ENCODE results near the gene ATG7. TPM values are rescaled to one million over a fixed set of nuclear protein-coding genes. Genes with fewer than 3 reads are reported as not detected.
A peak's percentile ranks its signal among the peaks of the same experiment; 100 is the strongest.

ATG7 gene
- total RNA-seq, 4 donors from 2014 or later: 31.3 to 67.7 (median 51.3) TPM

DNA sequence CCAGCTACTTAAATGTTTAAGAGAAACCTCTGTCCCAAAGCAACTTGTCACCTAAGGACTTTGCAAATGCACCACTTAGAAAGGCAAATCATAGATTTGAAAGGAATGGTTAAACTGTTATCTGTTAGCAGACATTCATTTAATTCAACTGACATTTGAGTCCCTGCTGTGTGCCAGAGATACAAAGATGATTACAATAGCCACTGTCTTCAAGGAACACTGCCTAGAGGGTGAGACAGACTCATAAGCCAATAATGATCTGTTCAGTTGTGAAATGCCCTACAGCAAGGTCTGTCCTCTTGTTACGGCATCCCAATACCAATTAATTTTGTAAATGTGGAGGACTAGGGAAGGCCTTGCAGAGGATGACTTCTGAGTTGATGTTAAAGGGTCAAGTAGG is 113.1 kb downstream of the ATG7 start:
- no peaks in the 10 kb centered on the region for H3K27me3 ChIP-seq

DNA sequence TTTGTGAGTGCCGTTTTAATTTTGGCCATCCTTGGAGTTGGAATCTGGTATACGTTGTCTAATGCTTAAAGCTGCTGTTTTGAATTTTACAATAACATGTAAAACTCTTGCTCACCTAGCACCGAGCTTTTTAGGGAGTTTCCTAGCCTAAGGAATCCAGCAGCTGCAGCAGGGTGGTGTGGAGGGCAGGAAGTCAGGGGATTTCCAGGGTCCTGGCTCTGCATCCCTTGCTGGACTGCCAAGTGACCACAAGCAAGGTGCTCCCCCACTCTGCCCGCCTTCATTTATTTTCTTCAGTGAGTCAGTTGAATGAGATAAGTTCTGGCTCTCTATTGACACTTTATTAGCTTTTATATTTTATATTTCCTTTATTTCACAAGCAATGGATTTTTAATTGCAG is 113.7 kb downstream of the ATG7 start:
- peaks cover 0 to 28% (median 0%) of the 10 kb centered on the region in 3 donors for H3K36me3 ChIP-seq
- DNase-seq: no peak
- no peak for TF ChIP-seq POLR2A (IDR thresholded peaks at IDR 0.05)
- TF ChIP-seq, protein P1, sequence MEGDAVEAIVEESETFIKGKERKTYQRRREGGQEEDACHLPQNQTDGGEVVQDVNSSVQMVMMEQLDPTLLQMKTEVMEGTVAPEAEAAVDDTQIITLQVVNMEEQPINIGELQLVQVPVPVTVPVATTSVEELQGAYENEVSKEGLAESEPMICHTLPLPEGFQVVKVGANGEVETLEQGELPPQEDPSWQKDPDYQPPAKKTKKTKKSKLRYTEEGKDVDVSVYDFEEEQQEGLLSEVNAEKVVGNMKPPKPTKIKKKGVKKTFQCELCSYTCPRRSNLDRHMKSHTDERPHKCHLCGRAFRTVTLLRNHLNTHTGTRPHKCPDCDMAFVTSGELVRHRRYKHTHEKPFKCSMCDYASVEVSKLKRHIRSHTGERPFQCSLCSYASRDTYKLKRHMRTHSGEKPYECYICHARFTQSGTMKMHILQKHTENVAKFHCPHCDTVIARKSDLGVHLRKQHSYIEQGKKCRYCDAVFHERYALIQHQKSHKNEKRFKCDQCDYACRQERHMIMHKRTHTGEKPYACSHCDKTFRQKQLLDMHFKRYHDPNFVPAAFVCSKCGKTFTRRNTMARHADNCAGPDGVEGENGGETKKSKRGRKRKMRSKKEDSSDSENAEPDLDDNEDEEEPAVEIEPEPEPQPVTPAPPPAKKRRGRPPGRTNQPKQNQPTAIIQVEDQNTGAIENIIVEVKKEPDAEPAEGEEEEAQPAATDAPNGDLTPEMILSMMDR (IDR thresholded peaks at IDR 0.05): no peak
- H3K9me3 ChIP-seq: no peaks in the 10 kb centered on the region
- no peak overlapping the region for H3K4me3 ChIP-seq
- intact Hi-C loops (cut with DNase I): no loop called here
- H3K27me3 ChIP-seq: no peaks in the 10 kb centered on the region
- H3K27ac ChIP-seq: peak overlapping the region in 1 of 4 donors; percentile 43
- peaks cover 0 to 29% (median 3%) of the 10 kb centered on the region in 3 donors for H3K4me1 ChIP-seq
- 49 to 73% methylated on average over 4 of the region's 4 CpGs for WGBS, 2 donors

More for the DNA sequence above, 113.1 kb downstream of the ATG7 start:
- H3K9me3 ChIP-seq: no peaks in the 10 kb centered on the region
- intact Hi-C loops (cut with DNase I): no loop called here
- H3K36me3 ChIP-seq: peaks cover 0 to 33% (median 0%) of the 10 kb centered on the region in 3 donors
- TF ChIP-seq, protein P1 (IDR thresholded peaks at IDR 0.05): peak in 1 of 6 experiments; percentile 6
- no peak for TF ChIP-seq POLR2A (IDR thresholded peaks at IDR 0.05)
- no peak for DNase-seq
- peak overlapping the region in 1 of 4 donors; percentile 43 for H3K27ac ChIP-seq
- 69 to 71% methylated on average over 1 of the region's 1 CpG for WGBS, 2 donors
- H3K4me3 ChIP-seq: no peak overlapping the region
- peaks cover 0 to 29% (median 3%) of the 10 kb centered on the region in 3 donors for H3K4me1 ChIP-seq

DNA sequence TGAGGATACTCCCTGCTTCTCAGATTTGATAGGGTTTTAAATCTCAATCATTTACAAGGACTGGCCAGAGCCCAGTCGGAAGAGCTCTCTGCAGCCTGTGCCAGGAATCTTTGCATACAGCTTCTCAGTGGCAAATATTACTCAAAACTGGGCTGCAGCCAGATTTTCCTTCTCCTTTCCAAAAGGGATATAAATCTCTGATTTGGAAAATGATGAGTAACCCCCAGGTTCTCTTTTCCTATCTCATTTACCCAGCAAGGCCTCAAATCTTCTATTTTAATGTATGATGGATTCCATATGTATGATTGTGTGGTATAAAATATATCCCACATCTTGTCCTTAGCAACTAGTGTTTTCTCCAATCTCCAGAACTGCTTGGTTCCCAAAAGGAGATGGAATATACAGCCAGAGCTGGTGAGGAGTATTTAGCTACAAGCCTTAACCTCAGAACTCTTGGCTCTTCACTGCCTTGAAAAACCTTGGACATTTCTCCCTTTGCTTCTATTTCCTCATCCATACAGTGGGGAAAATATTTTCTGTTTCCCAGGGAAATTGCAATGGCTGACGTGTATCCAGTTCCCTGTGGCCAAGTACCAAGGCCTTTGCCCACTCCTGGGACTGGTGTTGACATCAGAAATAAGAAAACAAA is 114.4 kb downstream of the ATG7 start:
- peak overlapping the region in 3 of 4 donors; percentile 3 to 43 (median 38) for H3K27ac ChIP-seq
- intact Hi-C loops (cut with DNase I): no loop called here
- H3K4me3 ChIP-seq: no peak overlapping the region
- H3K27me3 ChIP-seq: no peaks in the 10 kb centered on the region
- peaks cover 0 to 26% (median 0%) of the 10 kb centered on the region in 3 donors for H3K36me3 ChIP-seq
- WGBS, 2 donors: 59 to 77% methylated on average over 1 to 2 of the region's 2 CpGs
- no peaks in the 10 kb centered on the region for H3K9me3 ChIP-seq
- TF ChIP-seq, protein P1 (IDR thresholded peaks at IDR 0.05): no peak
- no peak for TF ChIP-seq POLR2A (IDR thresholded peaks at IDR 0.05)
- no peak for DNase-seq
- H3K4me1 ChIP-seq: peaks cover 0 to 36% (median 6%) of the 10 kb centered on the region in 3 donors

DNA sequence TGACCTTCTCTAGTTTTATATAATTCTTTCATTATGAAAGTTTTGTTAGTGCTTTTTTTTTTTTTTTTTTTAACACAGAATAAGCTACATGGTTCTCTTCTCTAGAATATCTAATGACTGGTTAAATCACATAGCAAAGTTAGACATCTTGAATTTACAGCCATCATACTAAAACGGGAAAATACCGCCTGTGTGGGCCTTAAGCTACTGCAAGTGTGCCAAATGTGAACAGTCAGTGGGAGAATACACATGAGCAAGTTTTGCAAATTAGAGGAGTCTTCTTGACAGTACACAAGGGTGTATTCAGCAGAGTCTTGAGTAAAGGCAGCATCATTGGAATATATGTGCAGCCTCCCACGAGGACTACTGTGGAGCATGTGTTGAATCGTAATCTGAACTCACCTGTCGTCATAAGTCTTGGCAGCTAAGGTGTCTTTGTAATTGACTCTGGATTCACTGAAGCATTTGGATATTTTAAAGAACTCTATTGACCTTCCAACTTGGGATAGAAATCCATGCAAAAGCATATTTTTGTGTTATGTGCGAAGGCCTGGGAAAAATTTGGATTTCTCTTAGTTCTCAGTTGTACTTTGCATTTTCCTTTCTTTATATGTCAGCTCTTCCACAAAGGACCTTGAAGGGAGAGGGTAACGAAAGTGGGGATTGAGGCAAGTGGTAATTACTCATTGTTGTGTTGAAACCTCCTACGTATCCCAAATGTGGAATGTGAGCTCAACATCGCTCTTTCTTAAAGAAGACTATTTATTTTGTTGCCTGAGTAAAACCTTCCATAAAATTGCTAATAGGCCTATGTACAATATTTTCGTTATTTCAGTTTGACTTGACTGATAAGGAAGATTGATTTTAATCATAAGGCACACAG is 117.4 kb downstream of the ATG7 start:
- DNase-seq: no peak
- intact Hi-C loops (cut with DNase I): no loop called here
- TF ChIP-seq, protein P1 (IDR thresholded peaks at IDR 0.05): no peak
- TF ChIP-seq POLR2A (IDR thresholded peaks at IDR 0.05): no peak
- Histone ChIP-seq H3K9me3 (no peaks in the 10 kb centered on the region), H3K4me1 (peaks cover 0 to 47% (median 6%) of the 10 kb centered on the region in 3 donors), H3K36me3 (peaks cover 0 to 10% (median 0%) of the 10 kb centered on the region in 3 donors), H3K27me3 (no peaks in the 10 kb centered on the region), H3K4me3 (no peak overlapping the region), H3K27ac (no peak overlapping the region)
- 86 to 89% methylated on average over 9 to 10 of the region's 10 CpGs for WGBS, 2 donors
